ENCODE measurements around the gene SECTM1.
A peak's percentile ranks its signal among the peaks of the same experiment; 100 is the strongest.

The SECTM1 gene

GRCh38 chr17:82280537-82280936, 53.0 kb downstream of the SECTM1 start:
- DNase-seq (ENCODE audit: low read depth): no peak

- no peak for DNase-seq (ENCODE audit: low read depth)
Measured at GRCh38 chr17:82278786-82279391, 54.7 kb downstream of the SECTM1 start.

- DNase-seq (ENCODE audit: low read depth): no peak
Measured at GRCh38 chr17:82278308-82278707, 55.3 kb downstream of the SECTM1 start.

- no peak for DNase-seq (ENCODE audit: low read depth)
Measured at GRCh38 chr17:82277851-82278250, 55.7 kb downstream of the SECTM1 start.

- no peak for DNase-seq (ENCODE audit: low read depth)
Measured at GRCh38 chr17:82276938-82277337, 56.6 kb downstream of the SECTM1 start.

- DNase-seq (ENCODE audit: low read depth): no peak
Measured at GRCh38 chr17:82275326-82275725, 58.2 kb downstream of the SECTM1 start.

GRCh38 chr17:82274134-82275020, 59.2 kb downstream of the SECTM1 start:
- no peak for DNase-seq (ENCODE audit: low read depth)

- peak; percentile 86 for DNase-seq (ENCODE audit: low read depth)
Measured at GRCh38 chr17:82273327-82274133, 60.0 kb downstream of the SECTM1 start, which contains the start of gene CSNK1D. Gene CSNK1D (minus strand): TSS chr17:82273700. CDS start chr17:82273381, 319 bp downstream.

GRCh38 chr17:82272495-82273326, 60.9 kb downstream of the SECTM1 start:
- DNase-seq (ENCODE audit: low read depth): no peak

- no peak for DNase-seq (ENCODE audit: low read depth)
Measured at GRCh38 chr17:82271401-82271800, 62.2 kb downstream of the SECTM1 start.

Measured in stimulated activated CD8-positive, alpha-beta memory T cell treated with anti-CD3 and anti-CD28 coated beads, Interleukin-12 subunit alpha, Interleukin-12 subunit beta, amount 100 ng/mL, for 1 hour (primary cell).